HEK293 (cell line): ENCODE results near the gene PDZD4.

Experiments
- CTCF ChIA-PET: fragments of 350-600 bp; formaldehyde crosslinking; extraction: SDS; loops from one replicate; lab custom pipeline; 2021; ENCODE audit warnings: antibody characterized with exemption; lab: Yijun Ruan, JAX
- POLR2A ChIA-PET: fragments of 300-600 bp; formaldehyde crosslinking; extraction: SDS; loops from one replicate; lab custom pipeline; 2020; ENCODE audit warnings: antibody characterized with exemption, inconsistent platforms; lab: Yijun Ruan, JAX
- H3K27ac ChIP-seq: fragments of 200-500 bp; sonication (Bioruptor generic); 2 replicates; pipeline ENCODE4 v1.5.1; 2014; ENCODE audit warnings: low read depth, low read length, control low read depth, inconsistent platforms; ENCODE audit errors: extremely low read depth
- H3K36me3 ChIP-seq, 2 experiments: fragments of 200-500 bp in 1 of 2; sonication (Bioruptor generic) in 1 of 2; 1 replicate in 1 of 2; 2 replicates in 1 of 2; pipeline ENCODE4 v1.5.1; 2014 to 2017; ENCODE audit warnings: inconsistent platforms in 2 of 2, low read length in 2 of 2; ENCODE audit not compliant: control insufficient read depth in 2 of 2, insufficient read depth in 1 of 2
- H3K4me1 ChIP-seq: fragments of 200-500 bp; sonication (Bioruptor generic); 2 replicates; pipeline ENCODE4 v1.5.1; 2014; ENCODE audit warnings: mild to moderate bottlenecking, low read length, inconsistent platforms; ENCODE audit not compliant: control insufficient read depth, insufficient read depth
- H3K4me3 ChIP-seq: 2 replicates; pipeline ENCODE4 v1.5.1; 2011; ENCODE audit warnings: low read depth, mild to moderate bottlenecking, control low read depth, low read length, moderate library complexity
- H3K9me3 ChIP-seq: fragments of 200-500 bp; sonication (Bioruptor generic); 2 replicates; pipeline ENCODE4 v1.5.1; 2014; ENCODE audit warnings: low read depth, low read length, inconsistent platforms; ENCODE audit not compliant: control insufficient read depth, insufficient read depth
- GLIS1 ChIP-seq: fragments of 450-650 bp; formaldehyde crosslinking; IDR thresholded peaks from 2 replicates; pipeline ENCODE4 v1.5.1; 2016; ENCODE audit warnings: missing biosample characterization, missing genetic modification characterization
- GLIS2 ChIP-seq: fragments of 450-650 bp; formaldehyde crosslinking; IDR thresholded peaks from 2 replicates; pipeline ENCODE4 v1.5.1; 2016; ENCODE audit warnings: missing biosample characterization, missing genetic modification characterization
- PATZ1 ChIP-seq: fragments of 450-650 bp; formaldehyde crosslinking; IDR thresholded peaks from 2 replicates; pipeline ENCODE4 v1.5.1; 2016; ENCODE audit warnings: missing biosample characterization, missing genetic modification characterization
- PRDM10 ChIP-seq: fragments of 450-650 bp; formaldehyde crosslinking; IDR thresholded peaks from 2 replicates; pipeline ENCODE4 v1.5.1; 2016; ENCODE audit warnings: missing biosample characterization, missing genetic modification characterization
- SCRT1 ChIP-seq: fragments of 450-650 bp; formaldehyde crosslinking; IDR thresholded peaks from 2 replicates; pipeline ENCODE4 v1.5.1; 2016; ENCODE audit warnings: missing biosample characterization, missing genetic modification characterization, borderline replicate concordance
- SCRT2 ChIP-seq: fragments of 450-650 bp; formaldehyde crosslinking; IDR thresholded peaks from 2 replicates; pipeline ENCODE4 v1.5.1; 2016; ENCODE audit warnings: missing biosample characterization, missing genetic modification characterization
- SP2 ChIP-seq: fragments of 450-650 bp; formaldehyde crosslinking; IDR thresholded peaks from 2 replicates; pipeline ENCODE4 v1.5.1; 2016; ENCODE audit warnings: missing biosample characterization, missing genetic modification characterization
- ZFHX2 ChIP-seq: fragments of 450-650 bp; formaldehyde crosslinking; conservative IDR thresholded peaks from 2 replicates; pipeline ENCODE4 v1.5.1; 2016; ENCODE audit warnings: missing biosample characterization, missing genetic modification characterization
- ZNF292 ChIP-seq: fragments of 450-650 bp; formaldehyde crosslinking; IDR thresholded peaks from 2 replicates; pipeline ENCODE4 v1.5.1; 2016; ENCODE audit warnings: low read depth, missing biosample characterization, missing genetic modification characterization, borderline replicate concordance
- ZNF341 ChIP-seq: fragments of 450-650 bp; formaldehyde crosslinking; IDR thresholded peaks from 2 replicates; pipeline ENCODE4; 2016; ENCODE audit warnings: low read depth, missing biosample characterization, missing genetic modification characterization
- ZNF529 ChIP-seq: fragments of 450-650 bp; formaldehyde crosslinking; IDR thresholded peaks from 2 replicates; pipeline ENCODE4 v1.5.1; 2017; ENCODE audit warnings: missing genetic modification characterization, missing biosample characterization; ENCODE audit not compliant: insufficient replicate concordance
- ZNF658 ChIP-seq: fragments of 450-650 bp; formaldehyde crosslinking; IDR thresholded peaks from 2 replicates; pipeline ENCODE4; 2016; ENCODE audit warnings: missing biosample characterization, missing genetic modification characterization
- ZNF704 ChIP-seq: fragments of 450-650 bp; formaldehyde crosslinking; IDR thresholded peaks from 2 replicates; pipeline ENCODE4 v1.5.1; 2016; ENCODE audit warnings: missing biosample characterization, missing genetic modification characterization
- TF ChIP-seq, protein P1 (sequence below): fragments of 450-650 bp; formaldehyde crosslinking; IDR thresholded peaks from 2 replicates; pipeline ENCODE4 v1.5.1; 2016; ENCODE audit warnings: missing biosample characterization, missing genetic modification characterization
- TF ChIP-seq, protein P2 (sequence below): sonication (generic); formaldehyde crosslinking; IDR thresholded peaks from 2 replicates; pipeline ENCODE4 v1.8.1; 2022; ENCODE audit warnings: mild to moderate bottlenecking, moderate library complexity, missing genetic modification reagents

The PDZD4 gene

DNA sequence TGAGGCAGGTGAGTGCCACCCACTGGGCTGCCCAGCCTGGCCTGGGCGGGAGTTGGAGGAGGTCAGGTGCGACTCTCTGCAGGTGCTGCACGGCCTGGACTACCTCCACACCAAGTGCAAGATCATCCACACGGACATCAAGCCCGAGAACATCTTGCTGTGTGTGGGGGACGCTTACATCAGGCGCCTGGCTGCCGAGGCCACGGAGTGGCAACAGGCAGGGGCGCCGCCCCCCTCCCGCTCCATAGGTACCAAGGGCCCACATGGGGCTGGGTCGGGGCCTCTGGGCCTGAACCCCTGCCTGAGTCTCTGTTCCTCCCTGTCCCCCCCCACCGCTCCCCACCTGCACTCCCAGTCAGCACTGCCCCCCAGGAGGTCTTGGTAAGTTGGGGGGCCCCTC lies 47.5 kb downstream of the PDZD4 start (continued):
- TF ChIP-seq, protein P1, sequence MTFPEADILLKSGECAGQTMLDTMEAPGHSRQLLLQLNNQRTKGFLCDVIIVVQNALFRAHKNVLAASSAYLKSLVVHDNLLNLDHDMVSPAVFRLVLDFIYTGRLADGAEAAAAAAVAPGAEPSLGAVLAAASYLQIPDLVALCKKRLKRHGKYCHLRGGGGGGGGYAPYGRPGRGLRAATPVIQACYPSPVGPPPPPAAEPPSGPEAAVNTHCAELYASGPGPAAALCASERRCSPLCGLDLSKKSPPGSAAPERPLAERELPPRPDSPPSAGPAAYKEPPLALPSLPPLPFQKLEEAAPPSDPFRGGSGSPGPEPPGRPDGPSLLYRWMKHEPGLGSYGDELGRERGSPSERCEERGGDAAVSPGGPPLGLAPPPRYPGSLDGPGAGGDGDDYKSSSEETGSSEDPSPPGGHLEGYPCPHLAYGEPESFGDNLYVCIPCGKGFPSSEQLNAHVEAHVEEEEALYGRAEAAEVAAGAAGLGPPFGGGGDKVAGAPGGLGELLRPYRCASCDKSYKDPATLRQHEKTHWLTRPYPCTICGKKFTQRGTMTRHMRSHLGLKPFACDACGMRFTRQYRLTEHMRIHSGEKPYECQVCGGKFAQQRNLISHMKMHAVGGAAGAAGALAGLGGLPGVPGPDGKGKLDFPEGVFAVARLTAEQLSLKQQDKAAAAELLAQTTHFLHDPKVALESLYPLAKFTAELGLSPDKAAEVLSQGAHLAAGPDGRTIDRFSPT (tag by site-specific recombination), result no peak
- TF ChIP-seq, all 188 proteins: peak for 0

DNA sequence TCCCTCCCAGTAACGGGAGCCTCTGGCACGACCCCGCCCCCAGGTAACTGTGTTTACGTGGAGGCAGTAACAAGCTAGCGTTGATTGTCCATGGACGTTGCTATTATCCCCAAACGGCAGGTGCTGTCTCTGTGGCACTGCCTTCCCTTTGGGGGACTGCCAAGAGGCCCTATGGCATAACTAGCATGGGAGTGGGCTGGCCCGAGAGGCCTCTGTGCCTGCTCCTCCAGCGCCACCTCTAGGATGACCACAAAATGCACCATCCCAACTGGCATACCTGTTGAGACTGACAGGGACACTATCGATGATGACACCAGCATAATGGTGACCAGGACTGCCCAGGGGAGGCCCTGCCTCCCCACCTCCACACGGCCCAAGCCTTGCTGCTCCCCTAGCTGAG lies 48.0 kb downstream of the PDZD4 start:
- H3K4me1 ChIP-seq, result no peaks in the 10 kb centered on the region
- POLR2A ChIA-PET, result interaction anchor here (1.2 to 3.3 kb wide), 4 partner anchors 9 to 153 kb away, joined by 3 to 16 read pairs (median 6); partner anchors contain the start of genes IDH3G, NAA10 and SSR4
- TF ChIP-seq PATZ1 (tag by site-specific recombination) (0 out of 2 replicates have a peak, but pooled peaks have one; percentile 3), ZNF292 (no peak), PRDM10 (tag by site-specific recombination) (peak; percentile 65), ZFHX2 (tag by site-specific recombination) (no peak), ZNF341 (tag by site-specific recombination) (no peak), SCRT2 (tag by site-specific recombination) (peak; percentile 65), ZNF704 (no peak), ZNF658 (no peak), SCRT1 (0 out of 2 replicates have a peak, but pooled peaks have one; percentile 41), ZNF529 (tag by site-specific recombination) (no peak)
- TF ChIP-seq, all 188 proteins: peak for 4
- Histone ChIP-seq H3K4me3 (no peak overlapping the region), H3K27ac (no peak overlapping the region), H3K36me3 (peaks cover 0 to 26% of the 10 kb centered on the region in 2 experiments; a peak in 1 of 3 replicates), H3K9me3 (no peaks in the 10 kb centered on the region)
- CTCF ChIA-PET, result interaction anchor here (1.2 to 2.0 kb wide), 3 partner anchors 11 to 170 kb away, joined by 3 to 10 read pairs (median 3); partner anchors contain the start of gene PLXNB3

- Histone ChIP-seq H3K9me3 (no peaks in the 10 kb centered on the region), H3K4me3 (no peak overlapping the region), H3K36me3 (peaks cover 0 to 18% of the 10 kb centered on the region in 2 experiments; a peak in 1 of 3 replicates), H3K27ac (no peak overlapping the region), H3K4me1 (no peaks in the 10 kb centered on the region)
- CTCF ChIA-PET, result interaction anchor here (1.2 to 2.0 kb wide), 3 partner anchors 12 to 171 kb away, joined by 3 to 10 read pairs (median 3); partner anchors contain the start of gene PLXNB3
- POLR2A ChIA-PET, result interaction anchor here (0.8 to 3.3 kb wide), 5 partner anchors 10 to 154 kb away, joined by 3 to 16 read pairs (median 4); partner anchors contain the start of genes IDH3G, NAA10 and SSR4
- TF ChIP-seq SP2 (tag by site-specific recombination) (peak; percentile 21; the same call in 1 of the 2 replicates), PRDM10 (tag by site-specific recombination) (no peak), GLIS2 (peak; percentile 66), GLIS1 (tag by site-specific recombination) (peak; percentile 89)
- TF ChIP-seq, protein P2, sequence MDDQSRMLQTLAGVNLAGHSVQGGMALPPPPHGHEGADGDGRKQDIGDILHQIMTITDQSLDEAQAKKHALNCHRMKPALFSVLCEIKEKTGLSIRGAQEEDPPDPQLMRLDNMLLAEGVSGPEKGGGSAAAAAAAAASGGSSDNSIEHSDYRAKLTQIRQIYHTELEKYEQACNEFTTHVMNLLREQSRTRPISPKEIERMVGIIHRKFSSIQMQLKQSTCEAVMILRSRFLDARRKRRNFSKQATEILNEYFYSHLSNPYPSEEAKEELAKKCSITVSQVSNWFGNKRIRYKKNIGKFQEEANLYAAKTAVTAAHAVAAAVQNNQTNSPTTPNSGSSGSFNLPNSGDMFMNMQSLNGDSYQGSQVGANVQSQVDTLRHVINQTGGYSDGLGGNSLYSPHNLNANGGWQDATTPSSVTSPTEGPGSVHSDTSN (CRISPR knock-in tag), result 0 out of 2 replicates have a peak, but pooled peaks have one; percentile 31
Measured at GRCh38 chrX:153781428-153782047, 48.8 kb downstream of the PDZD4 start.
